Loucy (cell line): ENCODE data around the gene TRAF3IP1.

Source experiments
- H2AFZ ChIP-seq: fragments of 200-600 bp; sonication (generic); 2 replicates; pipeline ENCODE4 v1.6.0; 2016; ENCODE audit warnings: antibody characterized with exemption, mild to moderate bottlenecking, low read length, moderate library complexity
- H3F3A ChIP-seq: fragments of 200-600 bp; 2 replicates; pipeline ENCODE4 v1.6.0; 2016; ENCODE audit warnings: antibody characterized with exemption, low read depth, mild to moderate bottlenecking
- H3K27me3 ChIP-seq: fragments of 200-600 bp; sonication (generic); 2 replicates; pipeline ENCODE4 v1.6.1; 2014; ENCODE audit warnings: low read length, mild to moderate bottlenecking; ENCODE audit not compliant: insufficient read depth, poor library complexity, severe bottlenecking
- H3K36me3 ChIP-seq: fragments of 200-600 bp; sonication (generic); 2 replicates; pipeline ENCODE4 v1.6.1; 2016; ENCODE audit warnings: low read length; ENCODE audit not compliant: insufficient read depth
- H3K4me1 ChIP-seq: fragments of 200-600 bp; sonication (generic); 2 replicates; pipeline ENCODE4 v1.5.1; 2014; ENCODE audit warnings: low read length, mild to moderate bottlenecking; ENCODE audit not compliant: insufficient read depth, poor library complexity, severe bottlenecking
- H3K4me2 ChIP-seq: fragments of 200-600 bp; sonication (generic); 2 replicates; pipeline ENCODE4 v1.6.0; 2014; ENCODE audit warnings: antibody characterized with exemption, low read length, low read depth, mild to moderate bottlenecking; ENCODE audit not compliant: poor library complexity, severe bottlenecking
- H3K4me3 ChIP-seq: fragments of 200-600 bp; sonication (generic); 2 replicates; pipeline ENCODE4 v1.5.1; 2014; ENCODE audit warnings: low read length, mild to moderate bottlenecking, mixed read lengths; ENCODE audit not compliant: poor library complexity, severe bottlenecking
- H3K79me2 ChIP-seq: fragments of 200-600 bp; sonication (generic); 2 replicates; pipeline ENCODE4 v1.6.1; 2014; ENCODE audit warnings: low read length; ENCODE audit not compliant: insufficient read depth
- H3K9ac ChIP-seq: fragments of 200-600 bp; sonication (generic); 2 replicates; pipeline ENCODE4 v1.6.0; 2014; ENCODE audit warnings: mild to moderate bottlenecking, low read depth, low read length, moderate library complexity; ENCODE audit not compliant: poor library complexity, severe bottlenecking
- H3K9me2 ChIP-seq: fragments of 200-600 bp; sonication (generic); replicated peaks from 2 replicates; pipeline ENCODE4 v1.6.1; 2016; ENCODE audit warnings: low read depth, low read length, mixed read lengths
- H3K9me3 ChIP-seq: fragments of 200-600 bp; sonication (generic); 2 replicates; pipeline ENCODE4 v1.6.1; 2014; ENCODE audit warnings: mild to moderate bottlenecking, antibody characterized with exemption, low read length, low read depth; ENCODE audit not compliant: insufficient read depth
- H4K20me1 ChIP-seq: fragments of 200-600 bp; sonication (generic); 2 replicates; pipeline ENCODE4 v1.6.0; 2014; ENCODE audit warnings: antibody characterized with exemption, low read length, mild to moderate bottlenecking; ENCODE audit not compliant: insufficient read depth, poor library complexity, severe bottlenecking
- EZH2phosphoT487 ChIP-seq: fragments of 200-600 bp; IDR thresholded peaks from 2 replicates; pipeline ENCODE4 v1.6.1; 2018; ENCODE audit warnings: antibody characterized with exemption, mild to moderate bottlenecking, moderate library complexity, borderline replicate concordance
- TF ChIP-seq, protein P1 (sequence below): fragments of 200-600 bp; sonication (generic); conservative IDR thresholded peaks from 2 replicates; pipeline ENCODE4 v1.5.1; 2014; ENCODE audit warnings: mild to moderate bottlenecking, antibody characterized with exemption, low read length

TRAF3IP1 gene

GRCh38 chr2:238382381-238382781 lies 62.1 kb downstream of the TRAF3IP1 start:
- TF ChIP-seq, protein P1, sequence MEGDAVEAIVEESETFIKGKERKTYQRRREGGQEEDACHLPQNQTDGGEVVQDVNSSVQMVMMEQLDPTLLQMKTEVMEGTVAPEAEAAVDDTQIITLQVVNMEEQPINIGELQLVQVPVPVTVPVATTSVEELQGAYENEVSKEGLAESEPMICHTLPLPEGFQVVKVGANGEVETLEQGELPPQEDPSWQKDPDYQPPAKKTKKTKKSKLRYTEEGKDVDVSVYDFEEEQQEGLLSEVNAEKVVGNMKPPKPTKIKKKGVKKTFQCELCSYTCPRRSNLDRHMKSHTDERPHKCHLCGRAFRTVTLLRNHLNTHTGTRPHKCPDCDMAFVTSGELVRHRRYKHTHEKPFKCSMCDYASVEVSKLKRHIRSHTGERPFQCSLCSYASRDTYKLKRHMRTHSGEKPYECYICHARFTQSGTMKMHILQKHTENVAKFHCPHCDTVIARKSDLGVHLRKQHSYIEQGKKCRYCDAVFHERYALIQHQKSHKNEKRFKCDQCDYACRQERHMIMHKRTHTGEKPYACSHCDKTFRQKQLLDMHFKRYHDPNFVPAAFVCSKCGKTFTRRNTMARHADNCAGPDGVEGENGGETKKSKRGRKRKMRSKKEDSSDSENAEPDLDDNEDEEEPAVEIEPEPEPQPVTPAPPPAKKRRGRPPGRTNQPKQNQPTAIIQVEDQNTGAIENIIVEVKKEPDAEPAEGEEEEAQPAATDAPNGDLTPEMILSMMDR = no peak
- no peak for TF ChIP-seq EZH2phosphoT487

GRCh38 chr2:238383135-238383534 lies 62.8 kb downstream of the TRAF3IP1 start:
- H3K4me3 ChIP-seq = no peak overlapping the region
- H3K4me1 ChIP-seq = peaks cover 46% of the 10 kb centered on the region
- H3K9me2 ChIP-seq = no peaks in the 10 kb centered on the region
- TF ChIP-seq, protein P1 = no peak
- no peak for TF ChIP-seq EZH2phosphoT487
- no peaks in the 10 kb centered on the region for H3K27me3 ChIP-seq
- no peaks in the 10 kb centered on the region for H3F3A ChIP-seq
- no peaks in the 10 kb centered on the region for H4K20me1 ChIP-seq
- H3K79me2 ChIP-seq = no peaks in the 10 kb centered on the region
- H3K36me3 ChIP-seq = peaks cover 6% of the 10 kb centered on the region; the same call in 1 of the 2 replicates
- H3K4me2 ChIP-seq = no peak overlapping the region
- H3K9ac ChIP-seq = no peak overlapping the region
- no peak overlapping the region for H2AFZ ChIP-seq
- no peaks in the 10 kb centered on the region for H3K9me3 ChIP-seq

More at GRCh38 chr2:238382381-238382781, 62.1 kb downstream of the TRAF3IP1 start:
- H3F3A ChIP-seq = peaks cover 4% of the 10 kb centered on the region; the same call in 1 of the 2 replicates
- peaks cover 6% of the 10 kb centered on the region; the same call in 1 of the 2 replicates for H3K36me3 ChIP-seq
- H3K79me2 ChIP-seq = no peaks in the 10 kb centered on the region
- no peak overlapping the region for H3K4me2 ChIP-seq
- peaks cover 52% of the 10 kb centered on the region for H3K4me1 ChIP-seq
- H3K9me2 ChIP-seq = no peaks in the 10 kb centered on the region
- no peak overlapping the region for H3K9ac ChIP-seq
- H2AFZ ChIP-seq = no peak overlapping the region
- no peak overlapping the region for H3K4me3 ChIP-seq
- no peaks in the 10 kb centered on the region for H3K27me3 ChIP-seq
- no peaks in the 10 kb centered on the region for H4K20me1 ChIP-seq
- H3K9me3 ChIP-seq = no peaks in the 10 kb centered on the region

GRCh38 chr2:238383743-238384380 lies 63.5 kb downstream of the TRAF3IP1 start:
- Histone ChIP-seq H3K9ac (no peak overlapping the region), H3K9me3 (no peaks in the 10 kb centered on the region), H3K9me2 (no peaks in the 10 kb centered on the region), H4K20me1 (no peaks in the 10 kb centered on the region), H3K79me2 (no peaks in the 10 kb centered on the region), H3K4me1 (peaks cover 39% of the 10 kb centered on the region), H3K36me3 (peaks cover 6% of the 10 kb centered on the region; the same call in 1 of the 2 replicates), H2AFZ (no peak overlapping the region), H3F3A (no peaks in the 10 kb centered on the region), H3K4me3 (no peak overlapping the region), H3K4me2 (no peak overlapping the region), H3K27me3 (no peaks in the 10 kb centered on the region)
- TF ChIP-seq, protein P1 = no peak
- TF ChIP-seq EZH2phosphoT487 = no peak
